GM12874 (cell line): ENCODE results near the gene EYS.

ENCODE experiments used
- CTCF ChIP-seq: IDR thresholded peaks from 2 replicates; pipeline ENCODE4 v1.5.1; 2011; ENCODE audit warnings: low read depth, mild to moderate bottlenecking, control low read depth, low read length, moderate library complexity; ENCODE audit not compliant: insufficient read depth

EYS gene

GRCh38 chr6:64084185-64084663 lies 1622.8 kb downstream of the EYS start:
- no peak for TF ChIP-seq CTCF

- TF ChIP-seq CTCF = no peak
Measured at GRCh38 chr6:64083261-64083660, 1623.8 kb downstream of the EYS start.

GRCh38 chr6:64081453-64081852 lies 1625.6 kb downstream of the EYS start:
- no peak for TF ChIP-seq CTCF

GRCh38 chr6:64074981-64075380 lies 1632.0 kb downstream of the EYS start:
- TF ChIP-seq CTCF = no peak

- TF ChIP-seq CTCF = no peak
Measured at GRCh38 chr6:64072686-64073085, 1634.3 kb downstream of the EYS start.

GRCh38 chr6:64064919-64065318 lies 1642.1 kb downstream of the EYS start:
- no peak for TF ChIP-seq CTCF

GRCh38 chr6:64062960-64063683 lies 1643.9 kb downstream of the EYS start:
- no peak for TF ChIP-seq CTCF

- TF ChIP-seq CTCF = no peak
Measured at GRCh38 chr6:64054861-64055260, 1652.2 kb downstream of the EYS start.
